ENCODE measurements around the gene KRTAP5-1.
"Not testable (repeated sequence)": the region's sequence is repeated elsewhere in the genome, so short reads cannot be mapped to it uniquely, and the experiment has no call there.

Gene KRTAP5-1

GRCh38 chr11:1601663-1602062, 16.6 kb upstream of the KRTAP5-1 start:
- not testable (repeated sequence) for DNase-seq (ENCODE audit: low read depth)

GRCh38 chr11:1600626-1601025, 15.5 kb upstream of the KRTAP5-1 start:
- no peak for DNase-seq (ENCODE audit: low read depth)

DNA sequence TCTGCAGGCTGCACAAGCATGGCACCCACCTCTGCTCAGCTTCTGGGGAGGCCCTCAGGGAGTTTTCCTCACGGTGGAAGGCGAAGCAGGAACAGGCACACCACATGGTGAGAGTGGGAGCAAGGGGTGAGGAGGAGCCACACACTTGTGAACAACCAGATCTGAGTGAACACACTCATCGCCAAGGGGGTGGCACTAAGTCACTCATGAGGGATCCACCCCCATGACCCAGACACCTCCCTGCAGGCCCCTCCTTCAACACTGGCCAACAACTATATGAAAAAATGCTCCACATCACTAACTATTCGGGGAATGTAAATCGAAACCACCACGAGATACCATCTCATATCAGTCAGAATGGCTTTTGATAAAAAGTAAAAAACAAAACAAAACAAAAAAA, 13.7 kb upstream of the KRTAP5-1 start:
- no peak for DNase-seq (ENCODE audit: low read depth)

DNA sequence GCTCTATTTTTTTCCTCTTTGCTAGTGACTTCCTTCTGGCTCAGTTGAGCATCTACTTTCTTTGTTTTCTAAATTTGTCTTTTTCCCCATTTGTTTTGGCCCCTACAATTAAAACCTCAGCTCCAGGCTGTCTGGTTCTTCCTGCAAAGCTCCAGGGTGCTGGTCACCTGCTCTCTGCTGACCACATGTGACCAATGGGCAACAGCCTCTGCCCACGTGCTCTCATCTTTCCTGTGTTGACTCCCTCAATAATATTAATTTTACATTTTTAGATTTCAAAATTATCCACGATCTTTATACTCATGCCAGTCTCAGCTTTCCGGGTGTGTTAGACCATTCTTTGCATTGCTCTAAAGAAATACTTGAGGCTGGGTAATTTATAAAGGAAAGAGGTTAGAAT, 13.3 kb upstream of the KRTAP5-1 start:
- DNase-seq (ENCODE audit: low read depth): not testable (repeated sequence)

DNA sequence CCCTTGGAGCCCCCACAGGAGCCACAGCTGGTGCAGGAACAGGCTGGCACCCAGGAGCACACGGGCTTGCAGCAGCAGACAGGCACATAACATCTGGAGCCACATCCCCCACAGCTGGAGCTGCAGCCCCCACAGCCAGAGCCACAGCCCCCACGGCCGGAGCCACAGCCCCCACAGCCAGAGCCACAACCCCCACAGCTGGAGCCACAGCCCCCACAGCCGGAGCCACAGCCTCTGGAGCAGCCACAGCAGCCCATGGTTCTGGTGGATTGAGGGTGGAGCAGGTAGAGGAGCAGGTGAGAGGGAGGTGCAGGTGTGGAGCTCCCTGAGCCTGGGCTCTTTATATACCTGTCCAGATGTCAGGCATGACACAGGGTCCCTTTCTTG, 12.9 kb upstream of the KRTAP5-1 start, which contains the start of gene KRTAP5-2:
TSS of gene KRTAP5-2 (minus strand) at position 301 of the 387 bp plus-strand sequence. CDS start at position 257, 44 bp downstream.
- DNase-seq (ENCODE audit: low read depth): no peak

DNA sequence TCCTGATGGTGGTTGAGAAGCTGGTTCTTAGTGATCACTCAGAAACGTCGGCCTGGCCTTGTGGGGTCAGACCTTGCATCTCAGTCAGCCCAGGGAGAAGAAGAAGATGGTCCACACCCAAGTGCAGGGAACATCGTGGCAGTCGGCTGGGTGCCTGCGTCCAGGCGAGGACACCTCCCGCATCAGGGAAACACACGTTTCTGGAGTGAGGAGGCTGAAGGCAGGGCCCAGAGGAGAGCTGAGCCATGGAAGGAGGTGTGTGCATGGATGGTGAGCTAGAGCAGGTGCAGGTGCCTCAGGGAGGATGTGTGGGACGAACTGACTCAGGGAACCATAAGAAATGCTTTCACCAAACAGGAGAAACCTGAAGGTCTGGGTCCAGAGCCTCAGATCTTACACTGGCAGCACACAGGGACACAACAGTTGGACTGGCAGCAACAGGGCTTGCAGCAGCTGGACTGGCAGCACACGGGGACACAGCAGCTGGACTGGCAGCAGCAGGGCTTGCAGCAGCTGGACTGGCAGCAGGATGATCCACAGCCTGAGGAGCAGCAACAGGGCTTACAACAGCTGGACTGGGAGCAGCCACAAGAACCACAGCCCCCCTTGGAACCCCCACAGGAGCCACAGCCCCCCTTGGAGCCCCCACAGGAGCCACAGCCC, 12.4 kb upstream of the KRTAP5-1 start:
- DNase-seq (ENCODE audit: low read depth): no peak

GRCh38 chr11:1596576-1597121, 11.6 kb upstream of the KRTAP5-1 start:
- DNase-seq (ENCODE audit: low read depth): not testable (repeated sequence)

- DNase-seq (ENCODE audit: low read depth): not testable (repeated sequence)
Observed at GRCh38 chr11:1595994-1596575, 11.0 kb upstream of the KRTAP5-1 start.

GRCh38 chr11:1592628-1593027, 7.5 kb upstream of the KRTAP5-1 start:
- no peak for DNase-seq (ENCODE audit: low read depth)

DNA sequence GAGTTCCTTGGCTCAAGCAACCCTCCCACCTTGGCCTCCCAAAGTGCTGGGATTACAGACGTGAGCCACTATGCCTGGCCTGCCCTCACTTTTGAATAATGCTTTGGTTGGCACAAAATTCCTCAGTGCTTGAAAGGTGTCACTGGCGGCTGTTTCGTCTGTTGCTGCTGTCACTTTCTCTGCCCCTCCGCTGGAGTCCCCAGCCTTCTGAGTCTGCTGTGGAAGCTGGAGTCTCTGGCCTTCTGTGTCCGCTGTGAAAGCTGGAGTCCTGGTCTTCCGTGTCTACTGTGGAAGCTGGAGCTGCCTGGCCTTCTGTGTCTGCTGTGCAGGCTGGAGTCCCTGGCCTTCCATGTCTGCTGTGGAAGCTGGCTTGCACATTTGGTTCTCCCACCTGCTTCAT, 4.9 kb upstream of the KRTAP5-1 start:
- DNase-seq (ENCODE audit: low read depth): no peak

GRCh38 chr11:1589191-1589963, 4.3 kb upstream of the KRTAP5-1 start:
- DNase-seq (ENCODE audit: low read depth): not testable (repeated sequence)

- DNase-seq (ENCODE audit: low read depth): no peak
Observed at GRCh38 chr11:1586699-1587098, 1.6 kb upstream of the KRTAP5-1 start.

GRCh38 chr11:1582909-1583308, 2.2 kb downstream of the KRTAP5-1 start:
- not testable (repeated sequence) for DNase-seq (ENCODE audit: low read depth)

DNA sequence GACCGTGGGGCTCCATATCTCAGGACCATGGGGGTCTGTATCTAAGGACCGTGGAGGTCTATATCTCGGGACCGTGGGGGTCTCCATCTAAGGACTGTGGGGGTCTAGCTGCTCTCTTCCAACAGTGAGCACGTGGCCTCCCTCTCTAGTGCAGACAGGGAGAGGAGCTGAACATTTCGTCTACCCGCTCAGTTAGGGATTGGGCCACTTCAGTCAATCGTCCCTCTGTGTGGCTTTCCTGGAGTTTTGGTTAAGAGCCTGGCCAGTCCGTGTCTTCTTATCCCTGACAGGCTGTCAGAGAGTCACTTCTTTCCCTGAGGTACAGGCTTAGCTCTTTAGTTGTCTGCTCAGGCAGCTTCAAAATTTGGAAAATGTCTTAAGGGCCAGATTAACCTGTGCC, 3.1 kb downstream of the KRTAP5-1 start:
- no peak for DNase-seq (ENCODE audit: low read depth)

DNA sequence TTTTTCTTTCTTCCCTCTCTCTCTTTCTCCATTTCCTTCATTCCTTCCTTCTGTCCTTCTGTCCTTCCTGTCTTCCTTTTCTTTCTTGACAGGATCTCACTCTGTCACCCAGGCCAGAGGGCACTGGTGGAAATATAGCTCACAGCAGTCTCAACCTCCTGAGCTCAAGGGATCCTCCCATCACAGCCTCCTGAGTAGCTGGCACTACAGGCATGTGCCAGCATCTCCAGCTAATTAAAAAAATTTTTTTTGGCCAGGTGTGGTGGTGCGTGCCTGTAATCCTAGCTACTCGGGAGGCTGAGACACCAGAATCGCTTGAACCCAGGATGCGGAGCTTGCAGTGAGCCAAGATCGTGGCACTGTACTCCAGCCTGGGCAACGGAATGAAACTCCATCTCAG, 8.3 kb downstream of the KRTAP5-1 start:
- DNase-seq (ENCODE audit: low read depth): no peak

GRCh38 chr11:1575756-1576155, 9.3 kb downstream of the KRTAP5-1 start:
- DNase-seq (ENCODE audit: low read depth): not testable (repeated sequence)

GRCh38 chr11:1574933-1575242, 10.2 kb downstream of the KRTAP5-1 start:
- no peak for DNase-seq (ENCODE audit: low read depth)

- no peak for DNase-seq (ENCODE audit: low read depth)
Observed at GRCh38 chr11:1574238-1574932, 10.7 kb downstream of the KRTAP5-1 start.

GRCh38 chr11:1573903-1574237, 11.2 kb downstream of the KRTAP5-1 start:
- no peak for DNase-seq (ENCODE audit: low read depth)

DNA sequence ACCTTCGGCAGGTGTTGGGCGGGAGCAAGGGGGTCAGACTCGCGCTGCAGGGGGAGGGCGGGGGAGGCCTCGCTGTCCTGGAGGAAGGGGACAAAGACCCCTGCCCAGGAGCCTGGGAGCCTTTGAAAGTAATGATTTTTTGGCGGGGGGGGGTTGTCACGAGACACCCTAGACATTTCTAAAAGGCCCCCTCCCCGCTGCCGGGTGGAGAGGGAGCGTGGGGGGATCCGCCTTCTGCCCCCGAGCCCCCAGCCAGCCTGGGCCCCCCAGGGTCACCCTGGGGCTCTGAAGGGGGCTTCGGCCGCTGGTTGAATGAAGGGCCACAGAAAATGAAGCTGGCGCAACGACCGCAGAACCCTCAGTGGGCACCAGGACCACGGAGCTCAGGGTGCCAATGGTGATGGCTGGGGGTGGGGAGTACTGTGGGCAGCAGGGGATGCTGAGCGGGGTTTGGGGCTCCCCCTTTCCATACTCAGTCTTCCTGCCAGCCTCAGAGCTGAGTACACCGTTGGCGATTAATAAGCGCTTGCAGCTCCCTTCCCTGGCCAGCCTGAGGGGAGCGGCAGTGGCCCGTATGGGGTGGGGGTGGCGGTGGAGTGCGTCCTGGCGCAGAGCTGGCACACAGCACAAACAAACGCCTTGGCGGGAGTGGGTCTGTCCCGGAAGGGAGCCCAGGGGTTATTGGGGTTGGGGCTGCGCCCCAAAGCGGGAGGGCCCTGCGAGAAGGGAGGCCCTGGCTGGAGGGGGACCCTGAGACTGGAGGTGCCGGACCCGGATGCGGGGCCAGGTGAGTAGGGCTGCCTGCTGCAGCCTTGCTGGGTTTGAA, 11.8 kb downstream of the KRTAP5-1 start:
- DNase-seq (ENCODE audit: low read depth): no peak

- DNase-seq (ENCODE audit: low read depth): peak; percentile 40
Observed at GRCh38 chr11:1572197-1573076, 12.6 kb downstream of the KRTAP5-1 start, which contains the start of gene DUSP8. Gene DUSP8, minus strand, starts transcription at chr11:1572271. Its CDS starts 6,445 bp downstream, at chr11:1565826.

All from fibroblast of the conjunctiva (primary cell).